ENCODE measurements around the gene PTCSC3.

Gene PTCSC3

GRCh38 chr14:36086629-36087395, 89.7 kb downstream of the PTCSC3 start:
- Histone ChIP-seq H3K4me1 (ENCODE audit: control insufficient read depth, insufficient read depth, low read length) (no peaks in the 10 kb centered on the region), H3K9me3 (ENCODE audit: control insufficient read depth, insufficient read depth, low read depth, low read length) (no peaks in the 10 kb centered on the region), H3K27ac (ENCODE audit: low read depth, low read length) (no peak overlapping the region), H3K4me3 (ENCODE audit: low read depth, low read length) (no peak overlapping the region), H3K36me3 (ENCODE audit: control insufficient read depth, insufficient read depth, low read length) (no peaks in the 10 kb centered on the region), H3K27me3 (ENCODE audit: control insufficient read depth, insufficient read depth, low read length) (no peaks in the 10 kb centered on the region; the same call in 1 of the 2 replicates), H3K9ac (ENCODE audit: low read length) (no peak overlapping the region)

- no peaks in the 10 kb centered on the region for H3K36me3 ChIP-seq (ENCODE audit: control insufficient read depth, insufficient read depth, low read length)
- no peak overlapping the region for H3K27ac ChIP-seq (ENCODE audit: low read depth, low read length)
- H3K4me3 ChIP-seq (ENCODE audit: low read depth, low read length) = no peak overlapping the region
- H3K9ac ChIP-seq (ENCODE audit: low read length) = no peak overlapping the region
- H3K4me1 ChIP-seq (ENCODE audit: control insufficient read depth, insufficient read depth, low read length) = no peaks in the 10 kb centered on the region
- no peaks in the 10 kb centered on the region for H3K9me3 ChIP-seq (ENCODE audit: control insufficient read depth, insufficient read depth, low read depth, low read length)
- H3K27me3 ChIP-seq (ENCODE audit: control insufficient read depth, insufficient read depth, low read length) = no peaks in the 10 kb centered on the region; the same call in 1 of the 2 replicates
Measured at GRCh38 chr14:36085861-36086260, 90.7 kb downstream of the PTCSC3 start.
